Measurements from ENCODE around the gene TRAIP.
"Not testable (repeated sequence)": the region's sequence is repeated elsewhere in the genome, so short reads cannot be mapped to it uniquely, and the experiment has no call there.

TRAIP gene

DNA sequence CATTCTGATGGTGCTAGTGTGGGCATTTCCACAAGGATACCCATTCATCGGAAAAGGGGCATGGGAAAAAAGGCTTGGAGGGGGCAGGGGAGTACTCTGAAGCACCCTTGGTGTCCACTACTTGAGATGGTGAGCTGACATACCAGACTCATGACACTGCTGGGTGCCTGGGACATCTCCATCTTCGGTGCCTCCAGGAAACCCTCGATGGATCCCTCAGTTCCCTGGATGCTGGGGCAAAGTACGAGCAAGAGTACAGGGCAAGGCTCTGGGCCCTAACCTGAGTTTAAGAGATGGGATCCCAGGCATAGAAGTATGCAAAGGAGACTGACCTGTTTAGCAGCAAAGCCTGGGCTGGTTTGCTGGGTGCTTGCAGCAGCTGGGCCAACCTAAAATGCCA, 64.8 kb downstream of the TRAIP start:
- DNase-seq: no peak
- Mint-ChIP-seq H3K9me3 (no peaks in the 10 kb centered on the region), H3K4me3 (no peak overlapping the region), H3K27me3 (no peaks in the 10 kb centered on the region), H3K27ac (no peak overlapping the region), H3K4me1 (peaks cover 17% of the 10 kb centered on the region)
- no peak for ATAC-seq

DNA sequence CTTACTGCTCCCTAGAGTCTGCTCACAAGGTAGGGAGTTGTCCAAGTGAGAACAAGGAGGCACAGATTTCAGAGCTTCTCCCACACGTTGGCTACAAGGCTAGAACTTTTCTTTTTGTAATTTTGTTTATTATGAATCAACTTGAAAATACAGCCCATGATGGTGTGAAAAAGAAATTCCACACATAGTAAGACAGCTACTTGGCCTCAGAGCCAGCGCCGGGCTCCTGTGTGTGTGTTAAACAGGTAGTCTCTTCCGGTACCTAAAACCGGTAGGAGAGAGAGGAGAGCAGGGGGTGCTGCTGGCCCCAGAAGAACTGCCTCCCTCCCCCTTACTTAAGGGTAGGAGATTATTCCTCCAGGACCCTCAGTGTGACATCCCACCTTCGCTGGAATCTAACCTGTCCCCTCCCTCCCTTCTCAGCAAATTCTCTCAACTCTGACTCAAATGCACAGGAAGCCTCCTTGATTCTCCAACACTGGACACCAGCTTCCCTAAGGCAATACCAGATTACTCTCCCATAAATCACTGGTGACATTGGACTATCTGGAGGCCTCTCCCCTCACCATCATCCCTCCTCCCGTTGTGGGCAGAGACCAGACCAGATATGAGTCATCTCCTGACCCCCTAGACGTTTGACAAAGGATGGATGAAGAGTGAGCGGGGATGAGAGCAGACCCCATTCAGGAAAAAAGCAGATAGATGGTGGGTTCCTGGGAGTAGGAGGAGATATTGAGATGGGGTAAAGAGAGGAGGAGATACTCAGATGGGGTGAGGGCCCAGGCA, 65.5 kb downstream of the TRAIP start:
- H3K27ac Mint-ChIP-seq: no peak overlapping the region
- no peak for DNase-seq

DNA sequence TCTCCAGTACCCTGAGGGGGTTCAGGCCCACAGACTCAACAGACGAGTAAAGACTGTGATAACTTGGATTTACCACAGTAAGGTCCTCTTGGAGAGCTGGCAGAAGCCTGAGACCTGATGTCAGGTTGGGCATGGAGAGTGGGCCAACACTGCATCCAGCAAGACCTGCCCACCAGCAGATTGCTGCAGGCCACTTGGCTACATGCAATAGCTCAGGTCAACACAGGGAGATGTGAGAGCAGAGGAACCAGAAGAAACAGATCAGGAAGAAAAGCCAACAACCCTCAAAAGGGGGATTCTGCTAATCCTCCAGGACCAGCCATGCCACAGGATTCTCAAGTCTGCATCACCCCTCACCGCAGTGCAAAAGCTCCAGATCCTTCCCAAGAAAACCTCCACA, 68.3 kb downstream of the TRAIP start:
- DNase-seq: no peak

More for the DNA sequence above, 65.5 kb downstream of the TRAIP start:
- Mint-ChIP-seq H3K4me1 (peaks cover 19% of the 10 kb centered on the region), H3K27me3 (no peaks in the 10 kb centered on the region), H3K4me3 (no peak overlapping the region), H3K9me3 (no peaks in the 10 kb centered on the region)
- ATAC-seq: no peak

DNA sequence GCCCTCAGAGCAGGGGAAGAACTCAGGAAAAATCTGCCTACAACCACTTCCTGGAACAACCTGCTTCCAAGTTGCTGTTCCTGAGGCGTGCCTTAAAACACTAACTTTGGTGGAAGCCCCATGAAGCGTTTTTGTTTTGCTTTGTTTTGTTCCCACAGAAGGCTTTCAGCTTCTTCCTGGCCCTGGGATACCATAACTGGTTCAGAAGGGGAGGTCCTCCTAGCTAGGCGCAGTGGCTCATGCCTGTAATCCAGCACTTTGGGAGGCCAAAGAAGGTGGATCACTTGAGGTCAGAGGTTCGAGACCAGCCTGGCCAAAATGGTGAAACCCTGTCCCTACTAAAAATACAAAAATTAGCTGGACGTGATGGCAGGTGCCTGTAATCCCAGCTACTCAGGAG, 68.8 kb downstream of the TRAIP start:
- Mint-ChIP-seq H3K4me3 (peak overlapping the region; percentile 91 to 96), H3K9me3 (no peaks in the 10 kb centered on the region), H3K27ac (no peak overlapping the region), H3K27me3 (no peaks in the 10 kb centered on the region), H3K4me1 (peaks cover 36% of the 10 kb centered on the region)
- ATAC-seq (no peak), DNase-seq (no peak)

More for the DNA sequence above, 68.3 kb downstream of the TRAIP start:
- H3K4me1 Mint-ChIP-seq: peaks cover 36% of the 10 kb centered on the region
- H3K27me3 Mint-ChIP-seq: no peaks in the 10 kb centered on the region
- H3K27ac Mint-ChIP-seq: no peak overlapping the region
- no peak for ATAC-seq
- H3K4me3 Mint-ChIP-seq: no peak overlapping the region
- H3K9me3 Mint-ChIP-seq: no peaks in the 10 kb centered on the region

DNA sequence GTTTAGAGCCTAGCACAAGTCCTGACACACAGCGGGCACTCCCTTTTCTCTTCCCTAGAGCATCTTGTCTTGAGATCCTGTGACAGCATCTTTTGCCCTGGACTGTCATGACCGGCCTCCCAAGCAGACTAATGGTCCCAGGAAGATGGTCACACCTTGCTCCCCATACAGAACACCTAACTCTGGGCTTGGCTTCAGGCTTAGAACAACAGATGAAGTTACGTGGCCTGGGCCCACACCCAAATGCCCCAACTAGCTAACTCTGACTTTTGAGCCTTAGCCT, 69.2 kb downstream of the TRAIP start:
- Mint-ChIP-seq H3K4me3 (peak overlapping the region; percentile 91 to 96), H3K27ac (peak overlapping the region; percentile 96 to 98), H3K27me3 (no peaks in the 10 kb centered on the region), H3K9me3 (no peaks in the 10 kb centered on the region), H3K4me1 (peaks cover 36% of the 10 kb centered on the region)
- DNase-seq (peak in 1 of 2 donors; percentile 23), ATAC-seq (no peak)

DNA sequence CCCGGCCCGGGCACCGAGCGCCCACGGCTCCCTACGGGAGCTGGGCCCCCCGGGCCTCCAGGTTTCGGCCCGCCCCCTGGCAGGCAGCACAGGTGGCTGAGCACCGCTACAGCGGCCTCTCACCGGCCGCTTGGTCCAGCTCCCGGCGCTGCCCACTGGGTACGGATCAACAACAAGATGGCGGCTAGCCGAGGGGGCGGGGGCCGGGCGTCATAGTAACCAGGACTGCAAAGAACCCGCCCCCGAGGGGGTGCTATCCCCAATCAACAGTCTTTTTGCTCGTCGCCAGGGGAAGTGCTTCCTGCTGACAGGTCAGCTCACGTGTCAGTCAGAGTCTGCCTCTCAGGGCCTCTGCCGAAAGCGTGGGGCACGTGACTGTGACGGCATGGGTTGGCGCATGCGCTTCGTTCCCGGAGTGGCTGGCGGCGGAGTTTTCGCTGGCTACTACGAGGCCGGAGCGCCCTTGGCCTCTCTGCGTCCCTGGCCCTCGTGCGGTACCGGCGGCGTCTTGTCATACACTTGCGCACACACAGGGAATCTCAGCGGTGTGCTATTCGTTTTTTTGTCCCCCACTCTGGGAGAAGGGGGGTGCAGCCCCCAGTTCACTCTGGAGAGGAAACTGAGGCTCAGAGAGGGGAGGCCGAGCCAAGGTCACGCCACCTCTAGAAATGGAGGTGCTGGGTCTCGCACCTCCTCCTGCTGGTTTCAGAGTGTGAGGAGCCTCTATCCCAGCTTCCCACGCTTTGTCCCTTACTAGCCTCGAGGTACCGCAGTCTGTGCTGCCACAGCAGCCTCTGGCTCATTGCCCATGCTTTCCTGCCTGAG, 69.8 kb downstream of the TRAIP start, which contains the start of gene IP6K1:
IP6K1 (minus strand) TSS at position 186 of the 825 bp plus-strand sequence. CDS start 38,502 bp downstream, outside the sequence.
- Mint-ChIP-seq H3K27ac (peak within 1 kb of the TSS; percentile 96 to 98), H3K27me3 (no peaks in the 10 kb centered on the region), H3K9me3 (no peaks in the 10 kb centered on the region), H3K4me1 (peaks cover 37% of the 10 kb centered on the region), H3K4me3 (peak within 1 kb of the TSS; percentile 91 to 96)
- peak; percentile 100 for ATAC-seq
- peak; percentile 99 to 100 for DNase-seq

DNA sequence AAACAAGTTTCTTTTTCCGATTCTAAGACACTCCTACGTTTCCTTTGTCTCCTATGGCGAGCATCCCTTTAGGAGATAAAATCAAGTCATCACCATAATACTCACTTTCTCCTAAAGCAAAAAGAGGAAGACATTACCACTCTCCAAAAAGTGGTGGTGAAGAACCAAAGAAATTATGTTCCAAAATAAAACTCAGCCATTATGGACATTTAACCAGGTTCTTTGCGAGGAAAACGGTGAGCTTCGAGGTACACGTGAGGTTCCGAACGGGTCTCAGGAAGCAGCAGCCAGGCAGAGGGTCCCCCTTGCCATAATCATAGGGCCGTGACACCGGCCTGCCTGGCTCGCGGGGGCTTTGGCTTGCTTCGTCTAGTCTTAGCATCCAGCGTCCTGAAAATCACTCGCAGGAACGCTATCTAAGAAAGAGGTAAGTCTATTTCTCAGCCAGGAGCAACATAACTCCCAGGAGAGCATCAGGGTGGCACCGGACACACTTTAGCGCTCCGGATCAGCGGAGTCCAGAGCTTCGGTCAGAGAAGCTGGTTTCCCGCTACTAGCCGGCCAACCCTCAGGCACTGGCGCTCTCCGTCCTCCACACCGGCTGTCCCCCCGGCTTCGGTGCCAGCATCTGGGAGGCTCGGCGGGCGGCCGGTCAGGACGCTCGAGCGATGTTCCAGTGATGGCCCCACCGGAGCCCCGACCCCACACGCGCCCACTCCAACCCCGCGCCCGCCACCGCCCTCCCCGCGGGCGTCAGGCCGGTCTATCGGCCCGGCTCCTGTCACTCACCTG, 70.6 kb downstream of the TRAIP start:
- Mint-ChIP-seq H3K27me3 (no peaks in the 10 kb centered on the region), H3K9me3 (no peaks in the 10 kb centered on the region), H3K4me1 (peaks cover 45% of the 10 kb centered on the region), H3K4me3 (peak overlapping the region; percentile 91 to 96), H3K27ac (peak overlapping the region; percentile 90 to 98)
- peak; percentile 60 for ATAC-seq
- DNase-seq: no peak

DNA sequence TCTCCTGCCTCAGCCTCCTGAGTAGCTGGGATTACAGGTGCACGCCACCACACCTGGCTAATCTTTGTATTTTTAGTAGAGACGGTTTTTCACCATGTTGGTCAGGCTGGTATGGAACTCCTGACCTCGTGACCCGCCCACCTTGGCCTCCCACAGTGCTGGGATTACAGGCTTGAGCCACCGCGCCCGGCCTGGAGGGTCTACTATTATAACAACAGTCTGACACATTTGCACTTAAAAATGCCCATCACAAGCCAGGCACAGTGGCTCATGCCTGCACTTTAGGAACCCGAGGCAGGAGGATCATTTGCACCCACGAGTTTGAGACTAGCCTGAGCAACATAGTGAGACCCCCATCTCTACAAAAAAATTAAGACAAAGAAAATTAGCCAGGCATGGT, 74.1 kb downstream of the TRAIP start:
- not testable (repeated sequence) for DNase-seq, H3K27ac Mint-ChIP-seq, ATAC-seq, H3K27me3 Mint-ChIP-seq, H3K9me3 Mint-ChIP-seq, H3K4me3 Mint-ChIP-seq
- H3K4me1 Mint-ChIP-seq: peaks cover 55% of the 10 kb centered on the region

DNA sequence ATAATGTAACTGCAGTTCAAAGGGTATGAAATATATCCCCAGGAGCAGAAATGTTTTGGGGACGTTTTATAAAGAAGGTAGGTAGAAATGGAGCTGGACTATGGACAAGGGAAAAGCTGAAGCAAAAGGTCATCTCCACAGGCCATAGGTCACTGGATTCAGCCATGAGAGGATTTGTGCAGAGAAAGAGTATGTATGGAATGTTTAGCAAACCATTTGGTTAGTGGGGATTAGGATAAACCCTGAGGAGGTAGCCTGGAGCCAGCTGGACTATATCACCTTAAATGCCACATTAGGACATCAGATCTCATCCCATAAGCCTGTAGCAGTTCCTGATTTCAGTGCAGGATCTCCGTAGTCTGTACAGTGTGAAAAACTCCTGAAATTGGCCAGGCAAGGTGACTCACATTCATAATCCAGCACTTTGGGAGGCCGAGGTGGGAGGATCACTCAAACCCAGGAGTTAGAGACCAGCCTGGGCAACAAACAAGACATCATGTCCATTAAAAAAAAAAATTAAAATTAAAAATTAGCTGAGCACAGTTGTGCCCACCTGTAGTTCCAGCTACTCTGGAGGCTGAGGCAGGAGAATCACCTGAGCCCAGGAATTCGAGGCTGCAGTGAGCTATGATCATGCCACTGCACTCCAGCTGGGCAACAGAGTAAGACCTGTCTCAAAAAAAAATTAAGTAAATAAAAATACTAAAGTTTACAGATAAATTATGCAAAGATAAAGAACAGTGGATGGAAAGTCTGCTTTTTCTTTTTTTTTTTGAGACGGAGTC, 74.8 kb downstream of the TRAIP start:
- peak overlapping the region in 1 of 2 donors; percentile 26 for H3K27ac Mint-ChIP-seq
- no peak overlapping the region for H3K4me3 Mint-ChIP-seq
- no peaks in the 10 kb centered on the region for H3K27me3 Mint-ChIP-seq
- H3K9me3 Mint-ChIP-seq: no peaks in the 10 kb centered on the region
- ATAC-seq (no peak), DNase-seq (no peak)
- H3K4me1 Mint-ChIP-seq: peaks cover 54% of the 10 kb centered on the region

DNA sequence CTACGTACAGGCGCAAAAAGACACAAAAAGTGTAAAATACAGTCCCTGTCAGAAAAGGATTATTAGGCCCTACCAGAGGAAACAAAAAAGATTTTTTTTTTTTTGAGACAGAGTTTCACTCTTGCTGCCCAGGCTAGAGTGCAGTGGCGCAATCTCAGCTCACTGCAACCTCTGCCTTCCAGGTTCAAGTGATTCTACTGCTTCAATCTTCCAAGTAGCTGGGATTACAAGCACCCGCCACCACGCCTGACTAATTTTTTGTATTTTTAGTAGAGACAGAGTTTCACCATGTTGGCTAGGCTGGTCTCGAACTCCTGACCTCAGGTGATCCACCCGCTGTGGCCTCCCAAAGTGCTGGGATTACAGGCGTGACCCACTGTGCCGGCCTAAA, 75.4 kb downstream of the TRAIP start:
- ATAC-seq, H3K9me3 Mint-ChIP-seq, DNase-seq, H3K27me3 Mint-ChIP-seq, H3K4me3 Mint-ChIP-seq: not testable (repeated sequence)
- Mint-ChIP-seq H3K27ac (peak overlapping the region; percentile 26 to 27), H3K4me1 (peaks cover 52% of the 10 kb centered on the region)

DNA sequence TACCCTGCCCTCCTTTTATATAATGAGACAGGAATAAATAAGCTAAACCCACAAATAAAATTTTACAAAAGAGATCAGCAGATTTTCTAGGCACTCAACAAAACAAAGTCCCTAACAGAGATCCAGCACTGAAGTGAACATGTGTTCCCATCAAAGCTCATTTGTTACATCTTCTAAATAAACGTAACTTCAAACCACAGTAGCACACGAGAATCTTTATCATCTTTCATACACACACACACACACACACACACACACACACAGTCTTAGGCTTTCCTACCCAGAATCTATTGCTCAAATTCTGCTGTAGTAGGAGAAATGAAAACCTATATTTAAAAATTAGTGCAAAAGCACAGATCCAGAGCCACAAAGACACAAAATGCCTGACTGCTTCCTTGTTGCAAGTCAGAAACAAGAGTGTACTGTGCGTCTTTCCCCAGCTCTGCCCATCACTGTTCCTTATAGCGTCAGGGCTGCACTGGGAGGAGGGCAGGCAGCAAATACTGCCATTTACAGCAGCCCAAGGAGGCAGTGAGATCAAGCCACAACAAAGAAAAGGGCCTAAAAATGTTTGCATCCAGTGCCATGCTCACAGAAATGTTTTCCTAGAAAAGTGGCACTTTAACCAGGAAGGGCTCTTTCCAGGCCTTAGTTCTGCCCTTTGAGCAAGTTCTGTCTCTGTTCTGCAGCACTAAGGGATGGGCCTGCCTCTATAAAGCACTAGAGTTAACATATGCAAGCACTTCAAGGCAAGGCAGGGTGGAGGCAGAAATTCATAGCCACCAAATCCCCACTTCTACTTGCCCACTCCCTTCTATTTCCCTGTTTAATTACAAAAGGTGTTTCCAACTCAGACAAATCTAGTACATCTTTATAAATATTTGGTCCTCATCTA, 76.0 kb downstream of the TRAIP start:
- Mint-ChIP-seq H3K4me3 (peak overlapping the region; percentile 23 to 30), H3K27ac (peak overlapping the region in 1 of 2 donors; percentile 77), H3K4me1 (peaks cover 51% of the 10 kb centered on the region), H3K27me3 (no peaks in the 10 kb centered on the region), H3K9me3 (no peaks in the 10 kb centered on the region)
- DNase-seq (no peak), ATAC-seq (no peak)

DNA sequence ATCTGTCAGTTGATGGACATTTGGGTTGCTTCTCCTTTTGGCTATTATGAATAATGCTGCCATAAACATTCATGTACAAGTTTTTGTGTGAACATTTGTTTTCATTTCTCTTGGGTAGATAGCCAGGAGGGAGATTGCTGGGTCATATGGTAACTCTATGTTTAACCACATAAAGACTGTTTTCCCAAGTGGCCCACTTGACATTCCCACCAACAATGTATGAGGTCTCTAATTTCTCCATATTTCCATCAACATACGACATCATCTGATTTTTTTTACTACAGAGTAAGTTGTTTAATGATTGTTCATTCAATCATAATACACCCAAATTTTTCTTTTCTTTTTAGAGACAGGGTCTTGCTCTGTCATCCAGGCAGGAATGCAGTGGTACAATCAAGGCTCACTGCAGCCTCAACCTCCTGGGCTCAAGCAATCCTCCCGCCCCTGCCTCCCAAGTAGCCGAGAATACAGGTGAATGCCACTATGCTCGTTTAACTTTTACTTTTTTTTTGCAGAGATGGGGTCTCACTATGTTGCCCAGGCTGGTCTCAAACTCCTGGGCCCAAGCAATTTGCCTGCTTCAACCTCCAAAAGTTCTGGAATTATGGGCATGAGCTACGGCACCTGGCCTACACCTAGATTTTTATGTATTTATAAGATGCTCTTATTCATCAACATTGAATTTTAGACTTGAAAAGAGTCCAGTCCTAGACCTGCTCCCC, 76.8 kb downstream of the TRAIP start:
- ATAC-seq (no peak), DNase-seq (no peak)
- Mint-ChIP-seq H3K9me3 (no peaks in the 10 kb centered on the region), H3K4me3 (peak overlapping the region in 1 of 2 donors; percentile 23), H3K27me3 (no peaks in the 10 kb centered on the region), H3K4me1 (peaks cover 47% of the 10 kb centered on the region), H3K27ac (peak overlapping the region in 1 of 2 donors; percentile 77)
